RKO (cell line): ENCODE data around the gene TFE3.
"Not testable (repeated sequence)": the region's sequence is repeated elsewhere in the genome, so short reads cannot be mapped to it uniquely, and the experiment has no call there.

ENCODE experiments used
- DNase-seq: peaks from one replicate; pipeline ENCODE4 v3.0.0-alpha.2; 2016; ENCODE audit warnings: low spot score

The TFE3 gene

GRCh38 chrX:49001521-49002090 lies 41.6 kb downstream of the TFE3 start:
- DNase-seq: peak; percentile 82

GRCh38 chrX:49000636-49001035 lies 42.5 kb downstream of the TFE3 start:
- DNase-seq: no peak

GRCh38 chrX:48999030-48999429 lies 44.1 kb downstream of the TFE3 start:
- no peak for DNase-seq

GRCh38 chrX:48998391-48998790 lies 44.8 kb downstream of the TFE3 start:
- DNase-seq: peak; percentile 21

- no peak for DNase-seq
These were observed 45.3 kb downstream of the TFE3 start for GRCh38 chrX:48997865-48998264.

GRCh38 chrX:48997455-48997854 lies 45.7 kb downstream of the TFE3 start:
- DNase-seq: no peak

- no peak for DNase-seq
These were observed 46.2 kb downstream of the TFE3 start for GRCh38 chrX:48996969-48997368.

- DNase-seq: no peak
These were observed 50.8 kb downstream of the TFE3 start for GRCh38 chrX:48992341-48992740.

- no peak for DNase-seq
These were observed 53.7 kb downstream of the TFE3 start for GRCh38 chrX:48989483-48989882.

GRCh38 chrX:48983896-48984295 lies 59.3 kb downstream of the TFE3 start:
- no peak for DNase-seq

- no peak for DNase-seq
These were observed 60.1 kb downstream of the TFE3 start for GRCh38 chrX:48983081-48983480.

- no peak for DNase-seq
These were observed 62.0 kb downstream of the TFE3 start for GRCh38 chrX:48981178-48981577.

GRCh38 chrX:48980341-48980740 lies 62.8 kb downstream of the TFE3 start:
- DNase-seq: not testable (repeated sequence)
